Suprapubic skin (tissue), 4 donors: ENCODE measurements around the gene TM7SF2.

Experiments
- EP300 ChIP-seq: sonication (generic); formaldehyde crosslinking; IDR thresholded peaks from one replicate; pipeline ENCODE4 v1.6.1; 2017; ENCODE audit warnings: antibody characterized with exemption
- POLR2A ChIP-seq, 2 donors: fragments of 450-650 bp; IDR thresholded peaks; one replicate each; pipeline ENCODE4 v1.6.1; 2017; ENCODE audit warnings: antibody characterized with exemption in 2 of 2, mild to moderate bottlenecking in 2 of 2, moderate library complexity in 2 of 2
- POLR2AphosphoS5 ChIP-seq, 3 donors: sonication (generic); formaldehyde crosslinking; IDR thresholded peaks; one replicate each; pipeline ENCODE4 v1.6.1; 2017; ENCODE audit warnings: antibody characterized with exemption in 3 of 3
- TF ChIP-seq, protein P1 (sequence below), 2 donors: fragments of 200-600 bp in 1 of 2; fragments of 450-650 bp in 1 of 2; sonication (generic) in 1 of 2; IDR thresholded peaks; one replicate each; pipeline ENCODE4 v1.5.1; 2016 to 2019; ENCODE audit warnings: antibody characterized with exemption in 2 of 2, mild to moderate bottlenecking in 1 of 2, moderate library complexity in 1 of 2

DNA sequence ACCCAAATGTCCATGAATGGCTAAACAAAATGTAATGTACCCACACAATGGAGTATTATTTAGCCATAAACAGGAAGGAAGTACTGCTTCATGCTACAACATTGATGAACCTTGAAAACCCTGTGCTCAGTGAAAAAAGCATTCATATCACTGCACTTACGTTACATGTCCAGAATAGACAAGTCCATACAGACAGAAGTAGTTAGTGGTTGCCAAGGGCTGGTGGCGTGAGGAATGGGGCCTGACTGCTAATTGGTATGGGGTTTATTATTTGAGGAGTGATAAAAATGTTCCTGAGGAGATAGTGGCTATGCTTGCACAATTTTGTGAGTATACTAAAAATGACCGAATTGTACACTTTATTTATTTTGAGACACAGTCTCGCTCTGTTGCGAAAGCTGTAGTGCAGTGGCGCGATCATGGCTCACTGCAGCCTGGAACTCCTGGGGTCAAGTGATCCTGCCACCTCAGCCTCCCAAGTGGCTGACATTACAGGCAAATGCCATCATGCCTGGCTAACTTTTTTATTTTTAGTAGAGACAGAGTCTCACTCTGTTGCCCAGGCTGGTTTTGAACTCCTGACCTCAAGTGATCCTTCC, 30.3 kb downstream of the TM7SF2 start:
- TF ChIP-seq, protein P1, sequence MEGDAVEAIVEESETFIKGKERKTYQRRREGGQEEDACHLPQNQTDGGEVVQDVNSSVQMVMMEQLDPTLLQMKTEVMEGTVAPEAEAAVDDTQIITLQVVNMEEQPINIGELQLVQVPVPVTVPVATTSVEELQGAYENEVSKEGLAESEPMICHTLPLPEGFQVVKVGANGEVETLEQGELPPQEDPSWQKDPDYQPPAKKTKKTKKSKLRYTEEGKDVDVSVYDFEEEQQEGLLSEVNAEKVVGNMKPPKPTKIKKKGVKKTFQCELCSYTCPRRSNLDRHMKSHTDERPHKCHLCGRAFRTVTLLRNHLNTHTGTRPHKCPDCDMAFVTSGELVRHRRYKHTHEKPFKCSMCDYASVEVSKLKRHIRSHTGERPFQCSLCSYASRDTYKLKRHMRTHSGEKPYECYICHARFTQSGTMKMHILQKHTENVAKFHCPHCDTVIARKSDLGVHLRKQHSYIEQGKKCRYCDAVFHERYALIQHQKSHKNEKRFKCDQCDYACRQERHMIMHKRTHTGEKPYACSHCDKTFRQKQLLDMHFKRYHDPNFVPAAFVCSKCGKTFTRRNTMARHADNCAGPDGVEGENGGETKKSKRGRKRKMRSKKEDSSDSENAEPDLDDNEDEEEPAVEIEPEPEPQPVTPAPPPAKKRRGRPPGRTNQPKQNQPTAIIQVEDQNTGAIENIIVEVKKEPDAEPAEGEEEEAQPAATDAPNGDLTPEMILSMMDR (IDR thresholded peaks at IDR 0.05) = no peak
- no peak for TF ChIP-seq POLR2AphosphoS5 (IDR thresholded peaks at IDR 0.05)
- no peak for TF ChIP-seq EP300
- TF ChIP-seq POLR2A (IDR thresholded peaks at IDR 0.05) = no peak
